ENCODE results near the gene CNOT6L. TPM values are rescaled to one million over a fixed set of nuclear protein-coding genes. Genes with fewer than 3 reads are reported as not detected.

CNOT6L gene
- total and polyA plus RNA-seq, 2 of the 4 experiments (the other 2 are of a cell fraction): 3.5 to 21.1 TPM

- H2AK9ac ChIP-seq (replicated peaks; ENCODE audit: low read depth, low read length, poor library complexity): no peak overlapping the region
Measured at GRCh38 chr4:77765720-77766119, 53.4 kb downstream of the CNOT6L start.

More at GRCh38 chr4:77765720-77766119, 53.4 kb downstream of the CNOT6L start:
- Histone ChIP-seq H3K14ac (replicated peaks; ENCODE audit: low read depth, low read length) (no peak overlapping the region), H3K56ac (ENCODE audit: extremely low read depth, insufficient read depth, low read length) (no peak overlapping the region), H3K18ac (ENCODE audit: low read depth, low read length) (no peak overlapping the region), H2BK5ac (ENCODE audit: low read depth, low read length, poor library complexity, severe bottlenecking) (no peak overlapping the region), H3K4ac (ENCODE audit: low read depth, low read length) (no peak overlapping the region), H4K91ac (ENCODE audit: insufficient read depth, low read depth, low read length) (no peak overlapping the region), H3K79me1 (ENCODE audit: low read depth in 1 of 2, low read length in 2 of 2) (0 out of 4 replicates have a peak, but pooled peaks cover 0 to 5% of the 10 kb centered on the region in 2 experiments), H3K9ac (ENCODE audit: low read depth, low read length) (no peak overlapping the region), H3K27ac (ENCODE audit: insufficient read depth, low read length) (no peak overlapping the region), H2BK120ac (ENCODE audit: low read depth, low read length) (no peak overlapping the region), H3K9me3 (ENCODE audit: control insufficient read depth, insufficient read depth, low read length) (no peaks in the 10 kb centered on the region), H4K5ac (ENCODE audit: low read depth, low read length) (no peak overlapping the region), H2AFZ (replicated peaks; ENCODE audit: low read length, poor library complexity) (no peak overlapping the region), H2AK5ac (ENCODE audit: low read depth, low read length) (no peak overlapping the region), H3K4me2 (ENCODE audit: low read depth, low read length) (no peak overlapping the region), H3K23ac (ENCODE audit: low read depth, low read length) (no peak overlapping the region), H4K8ac (ENCODE audit: low read depth in 2 of 2, low read length in 2 of 2) (no peak overlapping the region), H3K4me1 (ENCODE audit: control insufficient read depth, insufficient read depth, low read length) (no peaks in the 10 kb centered on the region), H2BK15ac (ENCODE audit: low read depth, low read length) (no peak overlapping the region), H4K20me1 (ENCODE audit: insufficient read depth, low read length) (no peaks in the 10 kb centered on the region), H3K9me1 (ENCODE audit: insufficient read depth, low read length) (no peaks in the 10 kb centered on the region), H3K4me3 (ENCODE audit: insufficient read depth, low read depth, low read length) (no peak overlapping the region), H2BK20ac (ENCODE audit: low read depth, low read length) (no peak overlapping the region), H3K27me3 (ENCODE audit: control insufficient read depth, insufficient read depth, low read length) (no peaks in the 10 kb centered on the region), H3K36me3 (ENCODE audit: control insufficient read depth, insufficient read depth, low read length) (no peaks in the 10 kb centered on the region)
- in situ Hi-C loops (cut with MboI; ENCODE audit: low sequenced_read_pairs): no loop called here
- ChIA-PET CTCF (no interaction called here), POLR2A (ENCODE audit: unreplicated experiment) (no interaction called here)
- no peak for TF ChIP-seq BHLHE40 (IDR thresholded peaks at IDR 0.05; ENCODE audit: low read depth, low read length)
- no peak for TF ChIP-seq CEBPB (IDR thresholded peaks at IDR 0.05; ENCODE audit: low read depth, low read length)
- no peak for TF ChIP-seq FOS (IDR thresholded peaks at IDR 0.05; ENCODE audit: low read depth, low read length)
- TF ChIP-seq MAFK (IDR thresholded peaks at IDR 0.05; ENCODE audit: low read depth, low read length): no peak
- TF ChIP-seq POLR2A (IDR thresholded peaks at IDR 0.05; ENCODE audit: low read depth, low read length): no peak
- no peak for TF ChIP-seq NFE2L2 (IDR thresholded peaks at IDR 0.05; ENCODE audit: low read depth, low read length)
- no peak for TF ChIP-seq RAD21 (IDR thresholded peaks at IDR 0.05; ENCODE audit: low read length)
- no peak for TF ChIP-seq RCOR1 (IDR thresholded peaks at IDR 0.05; ENCODE audit: insufficient replicate concordance, low read length)
- TF ChIP-seq MXI1 (IDR thresholded peaks at IDR 0.05; ENCODE audit: borderline replicate concordance, low read depth, low read length): no peak
- no peak for TF ChIP-seq RFX5 (IDR thresholded peaks at IDR 0.05; ENCODE audit: low read depth, low read length)
- no peak for TF ChIP-seq MAZ (IDR thresholded peaks at IDR 0.05; ENCODE audit: borderline replicate concordance, low read depth, low read length)
- TF ChIP-seq CTCF (conservative IDR thresholded peaks at IDR 0.05; ENCODE audit: low read depth, low read length): no peak
- TF ChIP-seq CHD1 (IDR thresholded peaks at IDR 0.05; ENCODE audit: low read depth, low read length): no peak
- no peak for TF ChIP-seq USF2 (IDR thresholded peaks at IDR 0.05; ENCODE audit: low read depth, low read length)
- no peak for TF ChIP-seq ELK1 (IDR thresholded peaks at IDR 0.05; ENCODE audit: borderline replicate concordance, low read depth, low read length)
- TF ChIP-seq SMC3 (IDR thresholded peaks at IDR 0.05; ENCODE audit: low read depth, low read length): no peak
- intact Hi-C loops (cut with micrococcal nuclease): no loop called here
- BruUV-seq (replicated peaks): no TSS peak
- dilution Hi-C loops (cut with HindIII; ENCODE audit: low sequenced_read_pairs, unreplicated experiment): no loop called here
- DNase-seq (no peak), ATAC-seq (ENCODE audit: low read depth) (no peak)
- no CpG with 5 or more reads among the region's 1 CpG for WGBS, 2 experiments (ENCODE audit: extremely low coverage in 2 of 2, insufficient read length in 1 of 2)
